ENCODE data around the gene ANTXR1. TPM values are rescaled to one million over a fixed set of nuclear protein-coding genes. Genes with fewer than 3 reads are reported as not detected.

Gene ANTXR1
- total RNA-seq, 1 donor from 2014 or later = 61.1 TPM

GRCh38 chr2:69034845-69035244 is 21.9 kb downstream of the ANTXR1 start:
- Mint-ChIP-seq H3K9me3 (no peaks in the 10 kb centered on the region), H3K27ac (ENCODE audit: unreplicated experiment) (no peak overlapping the region), H3K4me1 (peaks cover 33% of the 10 kb centered on the region), H3K27me3 (ENCODE audit: low read depth) (no peaks in the 10 kb centered on the region), H3K36me3 (ENCODE audit: low read depth) (peaks cover 2% of the 10 kb centered on the region), H3K4me3 (no peak overlapping the region)
- TF ChIP-seq CTCF (conservative IDR thresholded peaks at IDR 0.05) = no peak
- DNase-seq (ENCODE audit: low read depth, low spot score) = no peak

GRCh38 chr2:69036926-69037325 is 23.9 kb downstream of the ANTXR1 start:
- H3K4me3 Mint-ChIP-seq = no peak overlapping the region

GRCh38 chr2:69041214-69041613 is 28.2 kb downstream of the ANTXR1 start:
- Mint-ChIP-seq H3K36me3 (ENCODE audit: low read depth) (peaks cover 14% of the 10 kb centered on the region), H3K27ac (ENCODE audit: unreplicated experiment) (no peak overlapping the region), H3K4me1 (no peaks in the 10 kb centered on the region), H3K4me3 (no peak overlapping the region), H3K27me3 (ENCODE audit: low read depth) (no peaks in the 10 kb centered on the region), H3K9me3 (no peaks in the 10 kb centered on the region)
- no peak for TF ChIP-seq CTCF (conservative IDR thresholded peaks at IDR 0.05)
- no peak for DNase-seq (ENCODE audit: low read depth, low spot score)

More at GRCh38 chr2:69036926-69037325, 23.9 kb downstream of the ANTXR1 start:
- DNase-seq (ENCODE audit: low read depth, low spot score) = no peak
- Mint-ChIP-seq H3K4me1 (peaks cover 12% of the 10 kb centered on the region), H3K27me3 (ENCODE audit: low read depth) (no peaks in the 10 kb centered on the region), H3K9me3 (no peaks in the 10 kb centered on the region), H3K27ac (ENCODE audit: unreplicated experiment) (no peak overlapping the region), H3K36me3 (ENCODE audit: low read depth) (peaks cover 7% of the 10 kb centered on the region)
- TF ChIP-seq CTCF (conservative IDR thresholded peaks at IDR 0.05) = no peak

- no peaks in the 10 kb centered on the region for H3K9me3 Mint-ChIP-seq
- peaks cover 17% of the 10 kb centered on the region for H3K36me3 Mint-ChIP-seq (ENCODE audit: low read depth)
- DNase-seq (ENCODE audit: low read depth, low spot score) = no peak
- H3K4me1 Mint-ChIP-seq = no peaks in the 10 kb centered on the region
- TF ChIP-seq CTCF (conservative IDR thresholded peaks at IDR 0.05) = no peak
- no peaks in the 10 kb centered on the region for H3K27me3 Mint-ChIP-seq (ENCODE audit: low read depth)
- H3K4me3 Mint-ChIP-seq = no peak overlapping the region
- no peak overlapping the region for H3K27ac Mint-ChIP-seq (ENCODE audit: unreplicated experiment)
These were observed 30.9 kb downstream of the ANTXR1 start for GRCh38 chr2:69043736-69044400.

GRCh38 chr2:69046221-69046662 is 33.3 kb downstream of the ANTXR1 start:
- TF ChIP-seq CTCF (conservative IDR thresholded peaks at IDR 0.05) = no peak
- no peak overlapping the region for H3K4me3 Mint-ChIP-seq
- peaks cover 12% of the 10 kb centered on the region for H3K36me3 Mint-ChIP-seq (ENCODE audit: low read depth)
- H3K27me3 Mint-ChIP-seq (ENCODE audit: low read depth) = no peaks in the 10 kb centered on the region
- no peaks in the 10 kb centered on the region for H3K9me3 Mint-ChIP-seq
- no peak overlapping the region for H3K27ac Mint-ChIP-seq (ENCODE audit: unreplicated experiment)
- no peaks in the 10 kb centered on the region for H3K4me1 Mint-ChIP-seq
- DNase-seq (ENCODE audit: low read depth, low spot score) = no peak

All from neural crest cell (in vitro differentiated cells).